A172 (cell line): Measurements from ENCODE around the gene LYRM1. TPM values are rescaled to one million over a fixed set of nuclear protein-coding genes. Genes with fewer than 3 reads are reported as not detected.
"Not testable (repeated sequence)": the region's sequence is repeated elsewhere in the genome, so short reads cannot be mapped to it uniquely, and the experiment has no call there.

Experiments
- DNase-seq: peaks from one replicate; pipeline ENCODE4 v3.0.0-alpha.2; 2015; ENCODE audit warnings: low spot score
- total RNA-seq: library from RNA; depleted of rRNA; stranded (reverse); fragments of >200 nt; shearing (Covaris generic); gene quantifications from 2 replicates; pipeline ENCODE4 v1.2.3, GENCODE V29; 2014

LYRM1 gene
- total RNA-seq, 1 experiment from 2014 or later: 58.3 TPM

GRCh38 chr16:20931066-20931600 is 30.6 kb downstream of the LYRM1 start:
- DNase-seq: no peak

- no peak for DNase-seq
Observed at GRCh38 chr16:20933589-20933988, 33.0 kb downstream of the LYRM1 start.

GRCh38 chr16:20937736-20938135 is 37.2 kb downstream of the LYRM1 start:
- DNase-seq: no peak

GRCh38 chr16:20938426-20938825 is 37.9 kb downstream of the LYRM1 start:
- peak; percentile 31 for DNase-seq

GRCh38 chr16:20939611-20940010 is 39.0 kb downstream of the LYRM1 start:
- no peak for DNase-seq

- no peak for DNase-seq
Observed at GRCh38 chr16:20940871-20941635, 40.5 kb downstream of the LYRM1 start.

- DNase-seq: no peak
Observed at GRCh38 chr16:20941636-20941926, 41.0 kb downstream of the LYRM1 start.

GRCh38 chr16:20942256-20942655 is 41.7 kb downstream of the LYRM1 start:
- no peak for DNase-seq

GRCh38 chr16:20944861-20945574 is 44.4 kb downstream of the LYRM1 start:
- peak; percentile 40 for DNase-seq

GRCh38 chr16:20945575-20945875 is 45.0 kb downstream of the LYRM1 start:
- not testable (repeated sequence) for DNase-seq

- no peak for DNase-seq
Observed at GRCh38 chr16:20946015-20946629, 45.6 kb downstream of the LYRM1 start.

GRCh38 chr16:20948444-20948843 is 47.9 kb downstream of the LYRM1 start:
- DNase-seq: no peak

- no peak for DNase-seq
Observed at GRCh38 chr16:20949660-20950059, 49.1 kb downstream of the LYRM1 start.

- DNase-seq: no peak
Observed at GRCh38 chr16:20950294-20950693, 49.7 kb downstream of the LYRM1 start.

- no peak for DNase-seq
Observed at GRCh38 chr16:20952139-20952920, 51.8 kb downstream of the LYRM1 start.

GRCh38 chr16:20954574-20954973 is 54.0 kb downstream of the LYRM1 start:
- no peak for DNase-seq

GRCh38 chr16:20956319-20956718 is 55.7 kb downstream of the LYRM1 start:
- DNase-seq: no peak

- no peak for DNase-seq
Observed at GRCh38 chr16:20957153-20957552, 56.6 kb downstream of the LYRM1 start.

GRCh38 chr16:20960899-20961298 is 60.3 kb downstream of the LYRM1 start:
- DNase-seq: no peak

GRCh38 chr16:20968765-20969164 is 68.2 kb downstream of the LYRM1 start:
- DNase-seq: no peak

- DNase-seq: no peak
Observed at GRCh38 chr16:20969386-20969785, 68.8 kb downstream of the LYRM1 start.

- peak; percentile 18 for DNase-seq
Observed at GRCh38 chr16:20971401-20971800, 70.8 kb downstream of the LYRM1 start.
